KOPT-K1 (cell line): Measurements from ENCODE around the gene FEV.

ENCODE experiments used
- H3K27ac ChIP-seq: fragments of 200-600 bp; sonication (generic); 2 replicates; pipeline ENCODE4 v1.5.1; 2016; ENCODE audit warnings: antibody characterized with exemption, mild to moderate bottlenecking, low read depth, low read length; ENCODE audit not compliant: poor library complexity, severe bottlenecking
- H3K36me3 ChIP-seq: fragments of 200-600 bp; sonication (generic); 2 replicates; pipeline ENCODE4 v1.5.1; 2017; ENCODE audit warnings: antibody characterized with exemption, mild to moderate bottlenecking, low read length, moderate library complexity; ENCODE audit not compliant: insufficient read depth
- H3K9me3 ChIP-seq: fragments of 200-600 bp; sonication (generic); 2 replicates; pipeline ENCODE4 v1.5.1; 2017; ENCODE audit warnings: antibody characterized with exemption, low read length, mild to moderate bottlenecking; ENCODE audit not compliant: insufficient read depth, poor library complexity, severe bottlenecking

The FEV gene

GRCh38 chr2:218979846-218980734 is 4.9 kb downstream of the FEV start:
- Histone ChIP-seq H3K9me3 (no peaks in the 10 kb centered on the region), H3K27ac (no peak overlapping the region), H3K36me3 (no peaks in the 10 kb centered on the region)

- Histone ChIP-seq H3K27ac (no peak overlapping the region), H3K9me3 (no peaks in the 10 kb centered on the region), H3K36me3 (no peaks in the 10 kb centered on the region)
Measured at GRCh38 chr2:218975060-218975777, 9.8 kb downstream of the FEV start.

- no peak overlapping the region for H3K27ac ChIP-seq
- no peaks in the 10 kb centered on the region for H3K9me3 ChIP-seq
- H3K36me3 ChIP-seq = no peaks in the 10 kb centered on the region
Measured at GRCh38 chr2:218970894-218971293, 14.1 kb downstream of the FEV start.

GRCh38 chr2:218964041-218964771 is 20.8 kb downstream of the FEV start:
- no peaks in the 10 kb centered on the region for H3K9me3 ChIP-seq
- H3K36me3 ChIP-seq = no peaks in the 10 kb centered on the region
- no peak overlapping the region for H3K27ac ChIP-seq

- Histone ChIP-seq H3K27ac (no peak overlapping the region), H3K36me3 (no peaks in the 10 kb centered on the region), H3K9me3 (no peaks in the 10 kb centered on the region)
Measured at GRCh38 chr2:218963601-218964000, 21.4 kb downstream of the FEV start.

GRCh38 chr2:218962859-218963492 is 22.0 kb downstream of the FEV start:
- Histone ChIP-seq H3K9me3 (no peaks in the 10 kb centered on the region), H3K36me3 (no peaks in the 10 kb centered on the region), H3K27ac (no peak overlapping the region)

- H3K36me3 ChIP-seq = no peaks in the 10 kb centered on the region
- no peaks in the 10 kb centered on the region for H3K9me3 ChIP-seq
- no peak overlapping the region for H3K27ac ChIP-seq
Measured at GRCh38 chr2:218961651-218962570, 23.1 kb downstream of the FEV start.

- Histone ChIP-seq H3K27ac (no peak overlapping the region), H3K36me3 (no peaks in the 10 kb centered on the region), H3K9me3 (no peaks in the 10 kb centered on the region)
Measured at GRCh38 chr2:218961229-218961628, 23.8 kb downstream of the FEV start.

GRCh38 chr2:218960309-218961165 is 24.4 kb downstream of the FEV start:
- H3K36me3 ChIP-seq = no peaks in the 10 kb centered on the region
- H3K27ac ChIP-seq = no peak overlapping the region

GRCh38 chr2:218959761-218960308 is 25.1 kb downstream of the FEV start:
- Histone ChIP-seq H3K27ac (no peak overlapping the region), H3K9me3 (no peaks in the 10 kb centered on the region), H3K36me3 (no peaks in the 10 kb centered on the region)

More at GRCh38 chr2:218960309-218961165, 24.4 kb downstream of the FEV start:
- no peaks in the 10 kb centered on the region for H3K9me3 ChIP-seq

- H3K9me3 ChIP-seq = no peaks in the 10 kb centered on the region
- no peak within 1 kb of the TSS for H3K27ac ChIP-seq
- no peaks in the 10 kb centered on the region for H3K36me3 ChIP-seq
Measured at GRCh38 chr2:218959141-218959731, 25.7 kb downstream of the FEV start, which contains the start of gene CDK5R2. Gene CDK5R2 (plus strand): TSS chr2:218959666. CDS start chr2:218959821, 155 bp downstream.

- Histone ChIP-seq H3K36me3 (no peaks in the 10 kb centered on the region), H3K9me3 (no peaks in the 10 kb centered on the region), H3K27ac (no peak overlapping the region)
Measured at GRCh38 chr2:218958276-218958675, 26.7 kb downstream of the FEV start.

GRCh38 chr2:218957671-218958070 is 27.3 kb downstream of the FEV start:
- H3K36me3 ChIP-seq = no peaks in the 10 kb centered on the region
- no peaks in the 10 kb centered on the region for H3K9me3 ChIP-seq

More at GRCh38 chr2:218957671-218958070, 27.3 kb downstream of the FEV start:
- no peak overlapping the region for H3K27ac ChIP-seq
